ENCODE results near the gene NNT. TPM values are rescaled to one million over a fixed set of nuclear protein-coding genes. Genes with fewer than 3 reads are reported as not detected.

NNT gene
- total RNA-seq, 1 donor from 2014 or later: 40.3 TPM

- Histone ChIP-seq H3K36me3 (peaks cover 0 to 38% of the 10 kb centered on the region in 2 donors), H3K4me3 (no peak overlapping the region), H3K27me3 (no peaks in the 10 kb centered on the region), H3K27ac (no peak overlapping the region), H3K9me3 (no peaks in the 10 kb centered on the region), H3K4me1 (no peaks in the 10 kb centered on the region)
- TF ChIP-seq POLR2A (IDR thresholded peaks at IDR 0.05): no peak
- TF ChIP-seq POLR2AphosphoS5 (IDR thresholded peaks at IDR 0.05; ENCODE audit: insufficient read depth in 1 of 2, low read depth in 1 of 2): no peak
- no peak for TF ChIP-seq CTCF (IDR thresholded peaks at IDR 0.05)
- intact Hi-C loops (cut with DNase I): no loop called here
- DNase-seq (ENCODE audit: extremely low spot score in 2 of 2): no peak
These were observed 12.6 kb downstream of the NNT start for GRCh38 chr5:43615445-43616184.

GRCh38 chr5:43616535-43616934 lies 13.6 kb downstream of the NNT start:
- no peak for DNase-seq (ENCODE audit: extremely low spot score in 2 of 2)
- TF ChIP-seq POLR2AphosphoS5 (IDR thresholded peaks at IDR 0.05; ENCODE audit: insufficient read depth in 1 of 2, low read depth in 1 of 2) (no peak), POLR2A (IDR thresholded peaks at IDR 0.05) (no peak), CTCF (IDR thresholded peaks at IDR 0.05) (no peak)
- no peaks in the 10 kb centered on the region for H3K9me3 ChIP-seq
- H3K27ac ChIP-seq: no peak overlapping the region
- intact Hi-C loops (cut with DNase I): no loop called here
- no peak overlapping the region for H3K4me3 ChIP-seq
- peaks cover 0 to 30% of the 10 kb centered on the region in 2 donors for H3K36me3 ChIP-seq
- no peaks in the 10 kb centered on the region for H3K27me3 ChIP-seq
- H3K4me1 ChIP-seq: no peaks in the 10 kb centered on the region

- H3K27ac ChIP-seq: no peak overlapping the region
- H3K4me1 ChIP-seq: peaks cover 4% of the 10 kb centered on the region
- intact Hi-C loops (cut with DNase I): no loop called here
- peaks cover 0 to 5% of the 10 kb centered on the region in 2 donors for H3K36me3 ChIP-seq
- DNase-seq (ENCODE audit: extremely low spot score in 2 of 2): no peak
- TF ChIP-seq POLR2A (IDR thresholded peaks at IDR 0.05) (no peak), POLR2AphosphoS5 (IDR thresholded peaks at IDR 0.05; ENCODE audit: insufficient read depth in 1 of 2, low read depth in 1 of 2) (no peak), CTCF (IDR thresholded peaks at IDR 0.05) (no peak)
- H3K9me3 ChIP-seq: no peaks in the 10 kb centered on the region
- no peak overlapping the region for H3K4me3 ChIP-seq
- no peaks in the 10 kb centered on the region for H3K27me3 ChIP-seq
These were observed 16.4 kb downstream of the NNT start for GRCh38 chr5:43619380-43619779.

- intact Hi-C loops (cut with DNase I): no loop called here
- H3K36me3 ChIP-seq: peaks cover 0 to 4% of the 10 kb centered on the region in 2 donors
- TF ChIP-seq CTCF (IDR thresholded peaks at IDR 0.05): no peak
- TF ChIP-seq POLR2A (IDR thresholded peaks at IDR 0.05): no peak
- TF ChIP-seq POLR2AphosphoS5 (IDR thresholded peaks at IDR 0.05; ENCODE audit: insufficient read depth in 1 of 2, low read depth in 1 of 2): no peak
- no peak for DNase-seq (ENCODE audit: extremely low spot score in 2 of 2)
- H3K27ac ChIP-seq: no peak overlapping the region
- H3K4me1 ChIP-seq: peaks cover 4% of the 10 kb centered on the region
- H3K27me3 ChIP-seq: no peaks in the 10 kb centered on the region
- no peak overlapping the region for H3K4me3 ChIP-seq
- no peaks in the 10 kb centered on the region for H3K9me3 ChIP-seq
These were observed 16.9 kb downstream of the NNT start for GRCh38 chr5:43619911-43620310.

- Histone ChIP-seq H3K4me1 (peaks cover 4% of the 10 kb centered on the region), H3K36me3 (no peaks in the 10 kb centered on the region), H3K27me3 (no peaks in the 10 kb centered on the region), H3K27ac (no peak overlapping the region), H3K4me3 (no peak overlapping the region), H3K9me3 (no peaks in the 10 kb centered on the region)
- intact Hi-C loops (cut with DNase I): no loop called here
- TF ChIP-seq POLR2AphosphoS5 (IDR thresholded peaks at IDR 0.05; ENCODE audit: insufficient read depth in 1 of 2, low read depth in 1 of 2) (no peak), POLR2A (IDR thresholded peaks at IDR 0.05) (no peak), CTCF (IDR thresholded peaks at IDR 0.05) (no peak)
- no peak for DNase-seq (ENCODE audit: extremely low spot score in 2 of 2)
These were observed 18.0 kb downstream of the NNT start for GRCh38 chr5:43620944-43621505.
